ENCODE measurements around the gene GALM.

GALM gene

DNA sequence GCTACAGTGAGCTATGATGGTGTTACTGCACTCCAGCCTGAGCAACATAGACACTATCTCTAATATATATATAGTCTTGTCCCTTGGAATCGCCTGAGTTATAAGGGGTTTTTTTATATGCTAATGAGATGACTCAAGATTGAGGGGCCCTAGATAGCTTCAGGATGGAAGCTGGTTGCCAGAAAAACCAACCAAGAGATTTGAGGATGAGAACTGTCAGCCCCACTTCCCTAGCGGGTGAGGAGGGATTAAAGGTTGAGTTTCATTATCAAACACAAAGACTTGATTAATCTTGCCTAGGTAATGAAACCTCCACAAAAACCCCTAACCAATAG, 12.6 kb upstream of the GALM start:
- H3K36me3 Mint-ChIP-seq (ENCODE audit: low read depth): no peaks in the 10 kb centered on the region
- no peak overlapping the region for H3K27ac Mint-ChIP-seq
- H3K9me3 Mint-ChIP-seq: no peaks in the 10 kb centered on the region
- no peak overlapping the region for H3K4me3 Mint-ChIP-seq
- TF ChIP-seq, protein P1, sequence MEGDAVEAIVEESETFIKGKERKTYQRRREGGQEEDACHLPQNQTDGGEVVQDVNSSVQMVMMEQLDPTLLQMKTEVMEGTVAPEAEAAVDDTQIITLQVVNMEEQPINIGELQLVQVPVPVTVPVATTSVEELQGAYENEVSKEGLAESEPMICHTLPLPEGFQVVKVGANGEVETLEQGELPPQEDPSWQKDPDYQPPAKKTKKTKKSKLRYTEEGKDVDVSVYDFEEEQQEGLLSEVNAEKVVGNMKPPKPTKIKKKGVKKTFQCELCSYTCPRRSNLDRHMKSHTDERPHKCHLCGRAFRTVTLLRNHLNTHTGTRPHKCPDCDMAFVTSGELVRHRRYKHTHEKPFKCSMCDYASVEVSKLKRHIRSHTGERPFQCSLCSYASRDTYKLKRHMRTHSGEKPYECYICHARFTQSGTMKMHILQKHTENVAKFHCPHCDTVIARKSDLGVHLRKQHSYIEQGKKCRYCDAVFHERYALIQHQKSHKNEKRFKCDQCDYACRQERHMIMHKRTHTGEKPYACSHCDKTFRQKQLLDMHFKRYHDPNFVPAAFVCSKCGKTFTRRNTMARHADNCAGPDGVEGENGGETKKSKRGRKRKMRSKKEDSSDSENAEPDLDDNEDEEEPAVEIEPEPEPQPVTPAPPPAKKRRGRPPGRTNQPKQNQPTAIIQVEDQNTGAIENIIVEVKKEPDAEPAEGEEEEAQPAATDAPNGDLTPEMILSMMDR (IDR thresholded peaks at IDR 0.05): no peak
- peaks cover 18% of the 10 kb centered on the region for H3K4me1 Mint-ChIP-seq
- no peak for DNase-seq
- peaks cover 23% of the 10 kb centered on the region for H3K27me3 Mint-ChIP-seq (ENCODE audit: low read depth, poor library complexity)

DNA sequence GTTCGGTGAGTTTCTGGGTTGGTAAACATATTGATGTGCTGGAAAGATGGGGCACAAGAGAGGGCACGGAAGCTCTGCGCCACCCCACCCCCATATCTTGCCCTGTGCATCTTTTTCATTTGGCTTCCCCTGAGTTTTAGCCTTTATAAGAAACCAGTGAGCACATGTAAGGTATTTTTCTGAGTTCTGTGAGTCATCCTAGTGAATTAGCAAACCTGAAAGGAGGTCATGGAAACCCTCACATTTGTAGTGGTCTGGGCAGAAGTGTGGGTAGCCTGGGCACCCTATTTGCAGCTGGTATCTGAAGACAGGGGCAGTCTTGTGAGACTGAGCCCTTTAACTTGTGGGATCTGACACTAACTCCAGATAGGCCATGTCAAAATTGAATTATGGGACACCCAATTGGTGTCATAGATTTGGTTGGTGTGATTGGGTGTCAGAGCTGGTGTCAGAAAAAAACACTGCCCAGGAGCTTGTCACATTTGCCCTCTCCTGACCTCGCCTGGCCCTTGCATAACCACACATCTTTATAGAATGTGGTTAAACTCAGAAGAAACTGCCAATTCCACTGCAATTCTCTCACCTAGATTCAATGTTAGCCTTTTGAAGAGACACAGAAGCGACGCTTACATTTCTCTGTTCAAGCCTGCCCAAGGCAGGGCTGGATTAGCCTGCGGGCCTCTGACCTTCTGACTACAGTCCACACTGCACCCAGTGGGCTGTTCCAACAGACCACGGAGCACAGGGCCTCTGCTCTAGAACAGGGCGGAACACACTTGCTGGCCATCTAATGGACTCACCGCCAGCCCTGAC, 12.0 kb upstream of the GALM start:
- no peaks in the 10 kb centered on the region for H3K36me3 Mint-ChIP-seq (ENCODE audit: low read depth)
- peak overlapping the region; percentile 71 for H3K27ac Mint-ChIP-seq
- peaks cover 21% of the 10 kb centered on the region for H3K27me3 Mint-ChIP-seq (ENCODE audit: low read depth, poor library complexity)
- TF ChIP-seq, protein P1 (IDR thresholded peaks at IDR 0.05): no peak
- H3K4me1 Mint-ChIP-seq: peaks cover 18% of the 10 kb centered on the region
- H3K9me3 Mint-ChIP-seq: no peaks in the 10 kb centered on the region
- H3K4me3 Mint-ChIP-seq: no peak overlapping the region
- DNase-seq: no peak

DNA sequence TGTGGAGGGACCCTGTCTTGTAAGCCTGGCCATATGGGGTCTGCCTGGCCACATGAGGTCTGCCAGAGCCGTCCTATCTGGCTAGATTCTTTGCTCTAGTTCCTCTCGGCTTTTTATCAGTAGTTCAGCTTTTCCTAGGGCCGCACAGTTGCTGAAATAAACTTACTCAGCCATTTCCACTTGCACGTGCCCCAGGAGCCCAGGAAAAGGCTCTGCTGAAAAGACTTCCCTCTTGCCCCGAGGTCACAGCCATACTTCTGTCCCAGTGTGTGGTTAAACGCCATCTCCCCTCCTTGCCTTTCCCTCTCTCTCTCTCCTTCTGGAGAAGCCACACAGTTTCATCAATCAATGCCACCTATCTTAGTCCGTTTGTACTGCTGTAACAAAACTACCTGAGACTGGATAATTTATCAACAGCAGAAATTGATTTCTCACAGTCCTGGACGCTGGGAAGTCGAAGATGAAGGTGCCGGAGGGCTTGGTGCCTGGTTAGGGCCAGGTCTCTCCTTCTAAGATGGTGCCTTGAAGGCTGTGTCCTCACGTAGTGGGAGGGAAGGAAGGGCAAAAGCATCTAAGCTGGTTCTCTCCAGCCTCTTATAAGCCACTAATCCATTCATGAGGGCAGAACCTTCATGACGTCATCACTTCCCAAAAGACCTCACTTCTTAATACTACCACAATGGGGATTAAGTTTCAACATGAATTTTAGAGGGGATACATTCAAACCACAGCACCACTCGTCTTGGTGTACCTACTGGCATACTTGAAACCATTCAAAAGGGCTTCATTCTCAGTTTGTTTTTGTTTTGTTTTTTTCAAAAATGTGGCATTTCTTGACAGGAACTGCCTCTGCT, 11.2 kb upstream of the GALM start:
- no peak overlapping the region for H3K4me3 Mint-ChIP-seq
- TF ChIP-seq, protein P1 (IDR thresholded peaks at IDR 0.05): no peak
- no peak for DNase-seq
- H3K36me3 Mint-ChIP-seq (ENCODE audit: low read depth): no peaks in the 10 kb centered on the region
- peaks cover 13% of the 10 kb centered on the region for H3K27me3 Mint-ChIP-seq (ENCODE audit: low read depth, poor library complexity)
- no peaks in the 10 kb centered on the region for H3K9me3 Mint-ChIP-seq
- peaks cover 18% of the 10 kb centered on the region for H3K4me1 Mint-ChIP-seq
- H3K27ac Mint-ChIP-seq: no peak overlapping the region

DNA sequence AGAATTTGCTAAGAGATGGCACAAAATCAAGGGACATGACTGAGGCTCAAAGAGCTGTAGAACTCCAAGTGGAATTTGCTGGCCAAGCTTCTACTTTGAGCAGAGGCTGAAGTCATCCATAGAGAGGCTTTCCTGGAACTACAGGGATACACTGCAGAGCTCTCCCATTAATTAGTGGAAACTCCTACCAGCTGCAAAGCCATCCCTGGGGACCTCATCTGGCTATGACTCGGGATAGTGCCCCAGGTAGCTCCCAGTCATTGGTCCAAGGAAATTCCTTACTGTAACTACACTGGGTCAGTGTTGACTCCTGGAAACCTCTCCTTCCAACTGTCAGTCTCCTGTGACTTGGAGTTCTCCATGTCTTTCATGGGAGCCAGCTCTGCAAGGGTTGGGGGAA, 10.5 kb upstream of the GALM start:
- TF ChIP-seq, protein P1 (IDR thresholded peaks at IDR 0.05): no peak
- H3K9me3 Mint-ChIP-seq: no peaks in the 10 kb centered on the region
- peaks cover 12% of the 10 kb centered on the region for H3K4me1 Mint-ChIP-seq
- peaks cover 8% of the 10 kb centered on the region for H3K27me3 Mint-ChIP-seq (ENCODE audit: low read depth, poor library complexity)
- H3K27ac Mint-ChIP-seq: no peak overlapping the region
- H3K4me3 Mint-ChIP-seq: no peak overlapping the region
- no peak for DNase-seq
- H3K36me3 Mint-ChIP-seq (ENCODE audit: low read depth): no peaks in the 10 kb centered on the region

DNA sequence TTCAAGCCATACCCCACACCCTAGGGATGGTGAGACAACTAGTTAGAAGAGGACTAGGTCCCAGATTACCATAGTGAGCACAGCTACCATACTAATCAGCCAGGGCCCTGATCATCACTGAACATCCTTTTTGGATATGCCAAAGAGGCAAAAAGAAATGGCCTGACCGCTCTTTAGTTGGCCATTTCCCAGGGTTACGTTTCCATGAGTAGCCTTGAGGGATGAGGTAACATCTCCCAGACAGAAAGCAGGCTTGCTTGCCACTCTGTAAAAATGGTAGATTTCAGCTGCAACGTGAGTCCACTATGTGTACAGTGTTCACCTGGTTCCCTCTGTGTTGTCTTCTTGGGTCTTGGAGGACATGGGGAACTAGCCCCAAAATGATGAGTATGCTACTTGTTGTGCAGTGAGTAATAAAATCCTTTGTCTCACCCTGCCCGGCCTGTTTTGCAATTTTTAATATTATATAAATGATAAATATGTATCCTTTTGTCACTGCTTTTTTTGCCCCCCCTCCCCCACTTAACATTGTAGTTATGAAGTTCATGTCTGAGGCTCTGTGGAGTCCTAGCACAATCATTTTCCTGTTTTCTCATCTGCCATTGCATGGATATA, 8.9 kb upstream of the GALM start:
- no peak for DNase-seq
- TF ChIP-seq, protein P1 (IDR thresholded peaks at IDR 0.05): no peak
- H3K4me3 Mint-ChIP-seq: no peak overlapping the region
- no peaks in the 10 kb centered on the region for H3K36me3 Mint-ChIP-seq (ENCODE audit: low read depth)
- no peak overlapping the region for H3K27ac Mint-ChIP-seq
- H3K27me3 Mint-ChIP-seq (ENCODE audit: low read depth, poor library complexity): peaks cover 8% of the 10 kb centered on the region
- H3K4me1 Mint-ChIP-seq: peaks cover 11% of the 10 kb centered on the region
- H3K9me3 Mint-ChIP-seq: no peaks in the 10 kb centered on the region

All from nephron progenitor cell (in vitro differentiated cells).